Spleen (tissue), 11 donors: ENCODE measurements around the gene PCED1B. TPM values are rescaled to one million over a fixed set of nuclear protein-coding genes. Genes with fewer than 3 reads are reported as not detected.
A peak's percentile ranks its signal among the peaks of the same experiment; 100 is the strongest.
"Not testable (repeated sequence)": the region's sequence is repeated elsewhere in the genome, so short reads cannot be mapped to it uniquely, and the experiment has no call there.

Source experiments
- DNase-seq: peaks from one replicate; pipeline ENCODE4 v3.0.0-alpha.2; 2020
- H3K27ac ChIP-seq, 8 donors: fragments of 200-600 bp; sonication (generic) in 7 of 8; 1 replicate in 4 of 8; 2 replicates in 4 of 8; pipeline versions ENCODE4 v1.5.0 to v1.8.0; 2016 to 2021; ENCODE audit warnings: inconsistent platforms in 4 of 8, mild to moderate bottlenecking in 4 of 8, moderate library complexity in 1 of 8
- H3K27me3 ChIP-seq, 7 donors: fragments of 200-600 bp; sonication (generic) in 6 of 7; replicated peaks in 1 of 7; 1 replicate in 4 of 7; 2 replicates in 3 of 7; pipeline versions ENCODE4 v1.5.0 to v1.8.0; 2016 to 2021; ENCODE audit warnings: inconsistent platforms in 3 of 7, mild to moderate bottlenecking in 1 of 7
- H3K36me3 ChIP-seq, 6 donors: fragments of 200-600 bp; sonication (generic) in 5 of 6; 1 replicate in 4 of 6; 2 replicates in 2 of 6; pipeline versions ENCODE4 v1.5.0 to v1.8.0; 2016 to 2021; ENCODE audit warnings: inconsistent platforms in 2 of 6
- H3K4me1 ChIP-seq, 6 donors: fragments of 200-600 bp; sonication (generic) in 5 of 6; 1 replicate in 3 of 6; 2 replicates in 3 of 6; pipeline versions ENCODE4 v1.5.0 to v1.8.0; 2016 to 2021; ENCODE audit warnings: inconsistent platforms in 3 of 6
- H3K4me3 ChIP-seq, 8 donors: fragments of 200-600 bp; sonication (generic) in 7 of 8; 1 replicate in 4 of 8; 2 replicates in 4 of 8; pipeline versions ENCODE4 v1.5.0 to v1.8.0; 2016 to 2021; ENCODE audit warnings: inconsistent platforms in 4 of 8, mild to moderate bottlenecking in 4 of 8, moderate library complexity in 2 of 8
- H3K9me3 ChIP-seq, 8 donors: fragments of 200-600 bp; sonication (generic) in 7 of 8; 1 replicate in 4 of 8; 2 replicates in 4 of 8; pipeline versions ENCODE4 v1.5.0 to v1.8.0; 2016 to 2021; ENCODE audit warnings: inconsistent platforms in 4 of 8
- CTCF ChIP-seq, 11 experiments: fragments of 200-600 bp in 7 of 11; fragments of 450-650 bp in 4 of 11; sonication (generic) in 4 of 11; IDR thresholded peaks in 8 of 11; conservative IDR thresholded peaks in 3 of 11; 1 replicate in 7 of 11; 2 replicates in 4 of 11; pipeline versions ENCODE4 v1.4.0 to v1.8.0; 2016 to 2021; ENCODE audit warnings: antibody characterized with exemption in 11 of 11, inconsistent platforms in 4 of 11, mild to moderate bottlenecking in 1 of 11
- POLR2A ChIP-seq, 3 donors: fragments of 450-650 bp; IDR thresholded peaks; one replicate each; pipeline ENCODE4 v1.5.1; 2017; ENCODE audit warnings: antibody characterized with exemption in 3 of 3, mild to moderate bottlenecking in 1 of 3
- POLR2AphosphoS5 ChIP-seq, 3 donors: sonication (generic); formaldehyde crosslinking; IDR thresholded peaks; one replicate each; pipeline ENCODE4 v1.5.1; 2017; ENCODE audit warnings: antibody characterized with exemption in 3 of 3
- WGBS, 5 donors: extraction: QIAGEN DNeasy Blood & Tissue Kit in 3 of 5; methylation state at CpG; one replicate each; pipeline versions ENCODE4 v1.1.5 to v1.1.7; 2013 to 2018; 5-methylcytosine and 5-hydroxymethylcytosine counted together
- intact Hi-C: fragments of 100-400 bp; cut with DNase I; formaldehyde crosslinking; loops from one replicate; pipeline ENCODE4 v1.15.0; 2023; ENCODE audit warnings: low total_unique reads
- polyA plus RNA-seq, 3 donors: library from polyadenylated mRNA; stranded (reverse); fragments of 200-250 nt; gene quantifications; one replicate each; pipeline ENCODE4 v1.2.1, GENCODE V29; 2013
- total RNA-seq, 7 donors: library from RNA; depleted of rRNA in 3 of 7; stranded (reverse); fragments of >200 nt in 3 of 7; fragmentation: NEBNext Ultra II Directional in 4 of 7; extraction: Animal tissue kit (Norgen Biotek cat#: 25700) in 4 of 7; gene quantifications; one replicate each; pipeline versions ENCODE4 v1.1.0 to v1.2.1, GENCODE V29; 2016 to 2021
- donor health status: healthy with polysubstance abuse.
- donor health status: DM: no; HTN: no; CAD: no; lungs with moderate emphysema.
- donor health status: DM: no; HTN: no; CAD: no.
- donor health status: Bipolar disorder and iron deficiency.
- donor health status: healthy.
- donor health status: DM: no; HTN: no; CAD: no.
- donor health status: DM: yes; HTN: yes; CAD: no.

Gene PCED1B
- total and polyA plus RNA-seq, 10 donors = 15.3 to 34.5 (median 24.4) TPM

GRCh38 chr12:47213396-47213795 is 134.0 kb downstream of the PCED1B start:
- H3K36me3 ChIP-seq = peaks cover 0 to 27% (median 0%) of the 10 kb centered on the region in 6 donors
- H3K27ac ChIP-seq = peak overlapping the region; percentile 1 to 94 (median 88)
- no peak for DNase-seq
- H3K27me3 ChIP-seq = no peaks in the 10 kb centered on the region
- 71 to 81% (median 79%) methylated on average over 3 of the region's 3 CpGs for WGBS, 5 donors
- H3K9me3 ChIP-seq = no peaks in the 10 kb centered on the region
- H3K4me1 ChIP-seq = peaks cover 0 to 96% (median 72%) of the 10 kb centered on the region in 6 donors
- TF ChIP-seq POLR2AphosphoS5 (IDR thresholded peaks at IDR 0.05) (no peak), CTCF (IDR thresholded peaks at IDR 0.05 in 8 of 11, conservative IDR thresholded peaks at IDR 0.05 in 3 of 11) (no peak), POLR2A (IDR thresholded peaks at IDR 0.05) (no peak)
- peak overlapping the region in 7 of 8 donors; percentile 2 to 72 (median 42) for H3K4me3 ChIP-seq
- intact Hi-C loops = no loop called here

- no peak for DNase-seq
- intact Hi-C loops = no loop called here
Observed at GRCh38 chr12:47214001-47214619, 134.7 kb downstream of the PCED1B start.

GRCh38 chr12:47214771-47215170 is 135.3 kb downstream of the PCED1B start:
- H3K36me3 ChIP-seq = peaks cover 0 to 13% (median 0%) of the 10 kb centered on the region in 6 donors
- no peak for DNase-seq
- H3K9me3 ChIP-seq = no peaks in the 10 kb centered on the region
- H3K27ac ChIP-seq = peak overlapping the region; percentile 70 to 94 (median 88)
- 54 to 78% (median 67%) methylated on average over 7 of the region's 7 CpGs for WGBS, 5 donors
- H3K27me3 ChIP-seq = no peaks in the 10 kb centered on the region
- intact Hi-C loops = no loop called here
- TF ChIP-seq POLR2A (IDR thresholded peaks at IDR 0.05) (no peak), CTCF (IDR thresholded peaks at IDR 0.05 in 8 of 11, conservative IDR thresholded peaks at IDR 0.05 in 3 of 11) (no peak), POLR2AphosphoS5 (IDR thresholded peaks at IDR 0.05) (no peak)
- peaks cover 0 to 96% (median 67%) of the 10 kb centered on the region in 6 donors for H3K4me1 ChIP-seq
- H3K4me3 ChIP-seq = peak overlapping the region in 7 of 8 donors; percentile 29 to 72 (median 42)

More at GRCh38 chr12:47214001-47214619, 134.7 kb downstream of the PCED1B start:
- Histone ChIP-seq H3K9me3 (no peaks in the 10 kb centered on the region), H3K4me1 (peaks cover 0 to 96% (median 68%) of the 10 kb centered on the region in 6 donors), H3K27me3 (no peaks in the 10 kb centered on the region), H3K4me3 (peak overlapping the region in 7 of 8 donors; percentile 2 to 72 (median 42)), H3K27ac (peak overlapping the region; percentile 70 to 94 (median 88)), H3K36me3 (peaks cover 0 to 20% (median 0%) of the 10 kb centered on the region in 6 donors)
- 58 to 74% (median 59%) methylated on average over 3 of the region's 3 CpGs for WGBS, 5 donors
- TF ChIP-seq CTCF (IDR thresholded peaks at IDR 0.05 in 8 of 11, conservative IDR thresholded peaks at IDR 0.05 in 3 of 11) = no peak
- TF ChIP-seq POLR2A (IDR thresholded peaks at IDR 0.05) = no peak
- no peak for TF ChIP-seq POLR2AphosphoS5 (IDR thresholded peaks at IDR 0.05)

- no peaks in the 10 kb centered on the region for H3K9me3 ChIP-seq
- H3K27me3 ChIP-seq = no peaks in the 10 kb centered on the region
- intact Hi-C loops = no loop called here
- peak; percentile 91 for DNase-seq
- 17 to 48% (median 26%) methylated on average over 8 of the region's 8 CpGs for WGBS, 5 donors
- H3K4me1 ChIP-seq = peaks cover 0 to 96% (median 63%) of the 10 kb centered on the region in 6 donors
- peaks cover 0 to 10% (median 0%) of the 10 kb centered on the region in 6 donors for H3K36me3 ChIP-seq
- TF ChIP-seq CTCF (IDR thresholded peaks at IDR 0.05 in 8 of 11, conservative IDR thresholded peaks at IDR 0.05 in 3 of 11) = no peak
- peak in 2 of 3 donors; percentile 19 to 90 for TF ChIP-seq POLR2AphosphoS5 (IDR thresholded peaks at IDR 0.05)
- TF ChIP-seq POLR2A (IDR thresholded peaks at IDR 0.05) = peak in 1 of 3 donors; percentile 29
- peak overlapping the region; percentile 70 to 94 (median 88) for H3K27ac ChIP-seq
- peak overlapping the region; percentile 22 to 72 (median 42) for H3K4me3 ChIP-seq
Observed at GRCh38 chr12:47216150-47216677, 136.8 kb downstream of the PCED1B start.

- H3K27ac ChIP-seq = peak overlapping the region; percentile 70 to 94 (median 88)
- H3K9me3 ChIP-seq, DNase-seq, intact Hi-C loops, H3K27me3 ChIP-seq: not testable (repeated sequence)
- peaks cover 0 to 10% (median 0%) of the 10 kb centered on the region in 6 donors for H3K36me3 ChIP-seq
- peaks cover 2 to 100% (median 66%) of the 10 kb centered on the region in 6 donors for H3K4me1 ChIP-seq
- WGBS, 5 donors = 71 to 82% (median 81%) methylated on average over 8 of the region's 8 CpGs
- H3K4me3 ChIP-seq = peak overlapping the region; percentile 3 to 72 (median 38)
Observed at GRCh38 chr12:47217595-47217869, 138.1 kb downstream of the PCED1B start.
